ENCODE data around the gene RHOBTB3. TPM values are rescaled to one million over a fixed set of nuclear protein-coding genes. Genes with fewer than 3 reads are reported as not detected.
A peak's percentile ranks its signal among the peaks of the same experiment; 100 is the strongest.

The RHOBTB3 gene
- total RNA-seq, 1 donor = 82.2 TPM

- peak; percentile 61 for DNase-seq (ENCODE audit: low read depth)
These were observed 3.1 kb downstream of the RHOBTB3 start for GRCh38 chr5:95734187-95734586.

GRCh38 chr5:95734906-95735305 lies 3.8 kb downstream of the RHOBTB3 start:
- peak; percentile 92 for DNase-seq (ENCODE audit: low read depth)
- TF ChIP-seq CTCF (IDR thresholded peaks at IDR 0.05; ENCODE audit: insufficient read depth, low read length) = no peak
- peak overlapping the region; percentile 88 for H3K4me3 ChIP-seq (ENCODE audit: low read depth, low read length)

More at GRCh38 chr5:95734187-95734586, 3.1 kb downstream of the RHOBTB3 start:
- H3K4me3 ChIP-seq (ENCODE audit: low read depth, low read length) = peak overlapping the region; percentile 88
- no peak for TF ChIP-seq CTCF (IDR thresholded peaks at IDR 0.05; ENCODE audit: insufficient read depth, low read length)

GRCh38 chr5:95735406-95735805 lies 4.3 kb downstream of the RHOBTB3 start:
- no peak for DNase-seq (ENCODE audit: low read depth)
- TF ChIP-seq CTCF (IDR thresholded peaks at IDR 0.05; ENCODE audit: insufficient read depth, low read length) = no peak
- H3K4me3 ChIP-seq (ENCODE audit: low read depth, low read length) = peak overlapping the region; percentile 88

GRCh38 chr5:95738072-95738471 lies 6.9 kb downstream of the RHOBTB3 start:
- no peak for TF ChIP-seq CTCF (IDR thresholded peaks at IDR 0.05; ENCODE audit: insufficient read depth, low read length)
- DNase-seq (ENCODE audit: low read depth) = no peak

GRCh38 chr5:95738834-95739233 lies 7.7 kb downstream of the RHOBTB3 start:
- no peak for TF ChIP-seq CTCF (IDR thresholded peaks at IDR 0.05; ENCODE audit: insufficient read depth, low read length)
- no peak overlapping the region for H3K4me3 ChIP-seq (ENCODE audit: low read depth, low read length)
- DNase-seq (ENCODE audit: low read depth) = no peak

More at GRCh38 chr5:95738072-95738471, 6.9 kb downstream of the RHOBTB3 start:
- H3K4me3 ChIP-seq (ENCODE audit: low read depth, low read length) = no peak overlapping the region

- no peak overlapping the region for H3K4me3 ChIP-seq (ENCODE audit: low read depth, low read length)
- DNase-seq (ENCODE audit: low read depth) = no peak
- no peak for TF ChIP-seq CTCF (IDR thresholded peaks at IDR 0.05; ENCODE audit: insufficient read depth, low read length)
These were observed 8.7 kb downstream of the RHOBTB3 start for GRCh38 chr5:95739857-95740256.

- no peak for DNase-seq (ENCODE audit: low read depth)
- H3K4me3 ChIP-seq (ENCODE audit: low read depth, low read length) = no peak overlapping the region
- TF ChIP-seq CTCF (IDR thresholded peaks at IDR 0.05; ENCODE audit: insufficient read depth, low read length) = no peak
These were observed 10.3 kb downstream of the RHOBTB3 start for GRCh38 chr5:95741458-95741857.

All from fibroblast of the aortic adventitia (primary cell).